Colonic mucosa (tissue), 4 donors: ENCODE measurements around the gene PPM1N. TPM values are rescaled to one million over a fixed set of nuclear protein-coding genes. Genes with fewer than 3 reads are reported as not detected.

Source experiments
- DNase-seq: peaks from one replicate; pipeline ENCODE4 v3.0.0-alpha.2; 2020
- H3K27ac ChIP-seq: fragments of 200-600 bp; one replicate; pipeline ENCODE4 v1.8.0; 2021
- H3K27me3 ChIP-seq: fragments of 200-600 bp; one replicate; pipeline ENCODE4 v1.8.0; 2021
- H3K36me3 ChIP-seq: fragments of 200-600 bp; one replicate; pipeline ENCODE4 v1.8.0; 2021
- H3K4me1 ChIP-seq: fragments of 200-600 bp; one replicate; pipeline ENCODE4 v1.8.0; 2021; ENCODE audit warnings: mild to moderate bottlenecking
- H3K4me3 ChIP-seq: fragments of 200-600 bp; one replicate; pipeline ENCODE4 v1.8.0; 2021
- H3K9ac ChIP-seq, 2 donors: one replicate each; pipeline ENCODE4 v1.7.0; 2013; ENCODE audit warnings: control low read depth in 2 of 2, low read depth in 2 of 2, low read length in 2 of 2
- H3K9me3 ChIP-seq: fragments of 200-600 bp; one replicate; pipeline ENCODE4 v1.8.0; 2021
- CTCF ChIP-seq: fragments of 200-600 bp; IDR thresholded peaks from one replicate; pipeline ENCODE4 v1.8.0; 2022; ENCODE audit warnings: antibody characterized with exemption, mild to moderate bottlenecking
- intact Hi-C: fragments of 100-400 bp; cut with DNase I; formaldehyde crosslinking; loops from one replicate; pipeline ENCODE4 v1.14.1; 2022
- total RNA-seq, 2 donors: library from RNA; stranded (reverse); fragmentation: NEBNext Ultra II Directional in 1 of 2; extraction: Animal tissue kit (Norgen Biotek cat#: 25700) in 1 of 2; gene quantifications; one replicate each; pipeline ENCODE4 v1.2.1, GENCODE V29; 2021
- donor health status: healthy.
- donor health status: DM: no; HTN: no; CAD: no.
- donor health status: DM: no; HTN: no; CAD: no.

Gene PPM1N
- total RNA-seq, 2 donors from 2014 or later: 0.67 to 1.7 TPM

- TF ChIP-seq CTCF: no peak
- Histone ChIP-seq H3K4me3 (peak overlapping the region; percentile 51), H3K9me3 (no peaks in the 10 kb centered on the region), H3K27me3 (no peaks in the 10 kb centered on the region), H3K27ac (peak overlapping the region; percentile 78), H3K4me1 (peaks cover 12% of the 10 kb centered on the region), H3K9ac (peak overlapping the region; percentile 85 to 96), H3K36me3 (no peaks in the 10 kb centered on the region)
- DNase-seq: peak; percentile 49
- intact Hi-C loops: no loop called here
Measured at GRCh38 chr19:45468159-45468651, 30.0 kb upstream of the PPM1N start.

DNA sequence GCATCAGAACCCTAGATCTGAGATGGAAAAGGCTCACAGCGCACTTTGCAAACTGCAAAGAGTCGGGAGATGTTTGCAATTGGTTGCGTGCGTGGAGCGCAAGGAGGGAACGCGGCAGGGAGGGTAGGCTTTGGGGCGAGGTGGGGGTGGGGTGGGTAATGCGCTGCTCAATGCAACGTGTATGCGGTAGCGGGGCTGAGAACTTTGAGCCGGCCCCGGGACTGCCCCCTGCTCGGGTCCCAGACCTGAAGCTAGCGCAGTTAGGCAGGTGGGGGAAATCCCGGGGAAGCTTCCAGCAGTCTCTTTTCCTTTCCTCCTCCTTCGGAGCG lies 29.5 kb upstream of the PPM1N start:
- H3K4me1 ChIP-seq: peaks cover 12% of the 10 kb centered on the region
- intact Hi-C loops: no loop called here
- no peak for TF ChIP-seq CTCF

DNA sequence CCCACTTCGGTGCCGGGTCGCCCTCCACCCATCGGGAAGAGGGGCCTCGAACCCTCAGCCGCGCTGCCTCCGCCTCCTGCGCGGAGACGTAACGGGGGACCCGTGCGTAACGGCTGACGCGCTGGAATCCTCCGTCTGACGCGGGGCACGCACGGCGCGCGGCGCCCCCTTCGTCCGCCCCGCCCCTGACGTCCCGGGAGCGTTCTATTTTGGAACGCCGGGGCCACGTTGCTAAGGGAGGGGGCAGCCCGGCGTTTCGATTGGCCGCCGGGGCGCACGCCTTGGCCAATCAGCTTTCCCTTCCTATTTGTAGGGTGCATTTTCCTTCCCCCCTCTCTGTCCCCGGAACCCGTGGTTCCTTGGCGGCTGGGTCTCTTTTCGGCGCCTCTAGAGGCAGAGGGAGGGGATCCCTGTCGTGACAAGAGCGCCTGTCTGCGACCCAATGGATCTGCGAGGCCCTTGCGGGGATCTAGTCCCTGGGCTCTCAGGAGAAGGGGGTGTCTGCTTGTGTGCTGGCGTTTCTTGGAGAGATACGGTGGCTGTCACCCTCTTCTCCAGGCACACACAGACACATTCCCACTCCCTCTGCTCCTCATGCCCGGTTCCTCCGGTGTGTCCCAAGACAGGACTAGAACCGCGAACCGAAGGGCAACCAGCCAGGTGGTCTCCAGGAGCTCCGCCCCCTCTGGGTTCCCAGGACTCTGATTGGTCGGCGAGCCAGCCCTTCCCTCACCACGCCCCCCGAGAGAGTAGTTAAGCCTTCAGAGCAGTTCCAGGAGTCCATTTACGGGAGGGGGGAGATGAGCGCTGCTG lies 28.9 kb upstream of the PPM1N start:
- peaks cover 12% of the 10 kb centered on the region for H3K4me1 ChIP-seq
- H3K9me3 ChIP-seq: no peaks in the 10 kb centered on the region
- H3K9ac ChIP-seq: peak overlapping the region; percentile 85 to 96
- H3K36me3 ChIP-seq: no peaks in the 10 kb centered on the region
- peak; percentile 93 for DNase-seq
- no peaks in the 10 kb centered on the region for H3K27me3 ChIP-seq
- H3K4me3 ChIP-seq: peak overlapping the region; percentile 51
- intact Hi-C loops: no loop called here
- no peak for TF ChIP-seq CTCF
- H3K27ac ChIP-seq: peak overlapping the region; percentile 78

More for the DNA sequence above, 29.5 kb upstream of the PPM1N start:
- Histone ChIP-seq H3K27me3 (no peaks in the 10 kb centered on the region), H3K27ac (peak overlapping the region; percentile 78), H3K9me3 (no peaks in the 10 kb centered on the region), H3K9ac (peak overlapping the region; percentile 85 to 96), H3K4me3 (peak overlapping the region; percentile 51), H3K36me3 (no peaks in the 10 kb centered on the region)
- no peak for DNase-seq

- peak overlapping the region; percentile 51 for H3K4me3 ChIP-seq
- peak overlapping the region; percentile 85 to 96 for H3K9ac ChIP-seq
- H3K27me3 ChIP-seq: no peaks in the 10 kb centered on the region
- no peak for TF ChIP-seq CTCF
- DNase-seq: peak; percentile 43
- H3K27ac ChIP-seq: peak overlapping the region; percentile 78
- H3K36me3 ChIP-seq: no peaks in the 10 kb centered on the region
- intact Hi-C loops: no loop called here
- H3K4me1 ChIP-seq: peaks cover 12% of the 10 kb centered on the region
- H3K9me3 ChIP-seq: no peaks in the 10 kb centered on the region
Measured at GRCh38 chr19:45469945-45470761, 28.1 kb upstream of the PPM1N start.

DNA sequence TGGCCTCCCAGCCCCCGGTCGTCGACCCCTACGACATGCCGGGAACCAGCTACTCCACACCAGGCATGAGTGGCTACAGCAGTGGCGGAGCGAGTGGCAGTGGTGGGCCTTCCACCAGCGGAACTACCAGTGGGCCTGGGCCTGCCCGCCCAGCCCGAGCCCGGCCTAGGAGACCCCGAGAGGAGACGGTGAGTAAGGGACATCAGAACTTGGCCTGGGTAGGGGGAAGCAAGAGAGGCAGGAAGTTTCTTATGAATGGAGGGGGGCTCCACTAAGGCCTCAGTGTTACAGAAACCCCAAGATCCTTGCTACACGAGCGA lies 27.5 kb upstream of the PPM1N start:
- Histone ChIP-seq H3K4me3 (no peak overlapping the region), H3K9ac (peak overlapping the region in 1 of 2 donors; percentile 96), H3K9me3 (no peaks in the 10 kb centered on the region), H3K27me3 (no peaks in the 10 kb centered on the region), H3K36me3 (no peaks in the 10 kb centered on the region), H3K27ac (no peak overlapping the region), H3K4me1 (peaks cover 12% of the 10 kb centered on the region)
- intact Hi-C loops: no loop called here
- DNase-seq: no peak
- no peak for TF ChIP-seq CTCF
